ENCODE data around the gene SRSF6.

DNA sequence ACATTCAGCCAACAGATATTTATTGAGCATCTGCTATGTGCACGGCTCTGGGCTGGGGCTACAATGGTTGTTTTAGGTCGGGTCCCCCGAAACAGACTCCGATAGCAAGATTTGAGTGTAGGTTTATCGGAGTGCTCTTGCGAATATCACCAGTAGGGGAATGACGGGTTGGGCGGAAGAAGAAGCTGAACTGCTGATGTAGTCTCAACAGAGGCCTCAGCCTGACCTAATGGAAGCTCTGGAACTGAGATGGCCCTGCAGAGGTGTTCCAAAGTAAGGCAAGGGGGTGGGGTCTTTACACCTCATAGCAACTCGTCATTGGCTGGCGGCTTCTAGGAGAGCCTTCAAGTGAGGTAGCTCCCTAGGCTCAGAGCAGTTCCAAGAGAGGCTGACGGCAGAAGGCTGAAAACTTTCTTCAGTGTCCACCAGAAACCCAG, 50.9 kb downstream of the SRSF6 start:
- TF ChIP-seq, protein P1, sequence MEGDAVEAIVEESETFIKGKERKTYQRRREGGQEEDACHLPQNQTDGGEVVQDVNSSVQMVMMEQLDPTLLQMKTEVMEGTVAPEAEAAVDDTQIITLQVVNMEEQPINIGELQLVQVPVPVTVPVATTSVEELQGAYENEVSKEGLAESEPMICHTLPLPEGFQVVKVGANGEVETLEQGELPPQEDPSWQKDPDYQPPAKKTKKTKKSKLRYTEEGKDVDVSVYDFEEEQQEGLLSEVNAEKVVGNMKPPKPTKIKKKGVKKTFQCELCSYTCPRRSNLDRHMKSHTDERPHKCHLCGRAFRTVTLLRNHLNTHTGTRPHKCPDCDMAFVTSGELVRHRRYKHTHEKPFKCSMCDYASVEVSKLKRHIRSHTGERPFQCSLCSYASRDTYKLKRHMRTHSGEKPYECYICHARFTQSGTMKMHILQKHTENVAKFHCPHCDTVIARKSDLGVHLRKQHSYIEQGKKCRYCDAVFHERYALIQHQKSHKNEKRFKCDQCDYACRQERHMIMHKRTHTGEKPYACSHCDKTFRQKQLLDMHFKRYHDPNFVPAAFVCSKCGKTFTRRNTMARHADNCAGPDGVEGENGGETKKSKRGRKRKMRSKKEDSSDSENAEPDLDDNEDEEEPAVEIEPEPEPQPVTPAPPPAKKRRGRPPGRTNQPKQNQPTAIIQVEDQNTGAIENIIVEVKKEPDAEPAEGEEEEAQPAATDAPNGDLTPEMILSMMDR (IDR thresholded peaks at IDR 0.05; ENCODE audit: insufficient read depth, low read depth, low read length): no peak
- no peak for TF ChIP-seq EZH2 (IDR thresholded peaks at IDR 0.05; ENCODE audit: insufficient read depth, low read length)
